Adrenal gland (tissue), 5 donors: Measurements from ENCODE around the gene EHD3.

Experiments
- POLR2A ChIP-seq, 2 donors: fragments of 450-650 bp; IDR thresholded peaks; one replicate each; pipeline ENCODE4 v1.6.1; 2017; ENCODE audit warnings: antibody characterized with exemption in 2 of 2, mild to moderate bottlenecking in 2 of 2, moderate library complexity in 1 of 2
- TF ChIP-seq, protein P1 (sequence below), 6 experiments: fragments of 450-650 bp in 4 of 6; fragments of 200-600 bp in 2 of 6; sonication (generic) in 1 of 6; IDR thresholded peaks; 1 replicate in 5 of 6; 2 replicates in 1 of 6; pipeline versions ENCODE4 v1.5.1 to v1.8.0; 2016 to 2021; ENCODE audit warnings: antibody characterized with exemption in 6 of 6, mild to moderate bottlenecking in 2 of 6, moderate library complexity in 1 of 6
- donor health status: DM: no; HTN: no; CAD: no.

DNA sequence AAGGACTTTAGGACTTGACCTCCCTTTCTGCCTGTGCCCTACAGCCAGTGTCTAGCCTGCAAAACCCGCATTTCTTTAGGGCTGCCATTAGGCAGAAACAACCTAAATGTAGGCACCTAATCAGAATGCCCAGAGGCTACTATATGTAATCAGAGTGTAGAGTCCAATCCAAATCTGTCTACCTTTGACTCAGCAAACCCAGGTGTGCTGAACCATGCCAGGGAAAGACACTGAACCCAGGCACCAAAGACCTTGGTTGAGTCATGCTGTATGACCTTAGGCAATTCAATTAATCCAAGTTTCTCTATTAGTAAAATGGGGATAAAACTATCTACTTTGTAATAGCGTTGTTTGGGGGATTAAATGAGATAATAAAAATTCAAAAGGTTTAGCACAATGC lies 37.3 kb upstream of the EHD3 start:
- no peak for TF ChIP-seq POLR2A (IDR thresholded peaks at IDR 0.05)
- TF ChIP-seq, protein P1, sequence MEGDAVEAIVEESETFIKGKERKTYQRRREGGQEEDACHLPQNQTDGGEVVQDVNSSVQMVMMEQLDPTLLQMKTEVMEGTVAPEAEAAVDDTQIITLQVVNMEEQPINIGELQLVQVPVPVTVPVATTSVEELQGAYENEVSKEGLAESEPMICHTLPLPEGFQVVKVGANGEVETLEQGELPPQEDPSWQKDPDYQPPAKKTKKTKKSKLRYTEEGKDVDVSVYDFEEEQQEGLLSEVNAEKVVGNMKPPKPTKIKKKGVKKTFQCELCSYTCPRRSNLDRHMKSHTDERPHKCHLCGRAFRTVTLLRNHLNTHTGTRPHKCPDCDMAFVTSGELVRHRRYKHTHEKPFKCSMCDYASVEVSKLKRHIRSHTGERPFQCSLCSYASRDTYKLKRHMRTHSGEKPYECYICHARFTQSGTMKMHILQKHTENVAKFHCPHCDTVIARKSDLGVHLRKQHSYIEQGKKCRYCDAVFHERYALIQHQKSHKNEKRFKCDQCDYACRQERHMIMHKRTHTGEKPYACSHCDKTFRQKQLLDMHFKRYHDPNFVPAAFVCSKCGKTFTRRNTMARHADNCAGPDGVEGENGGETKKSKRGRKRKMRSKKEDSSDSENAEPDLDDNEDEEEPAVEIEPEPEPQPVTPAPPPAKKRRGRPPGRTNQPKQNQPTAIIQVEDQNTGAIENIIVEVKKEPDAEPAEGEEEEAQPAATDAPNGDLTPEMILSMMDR (IDR thresholded peaks at IDR 0.05), result no peak
